HEK293 (cell line): Measurements from ENCODE around the gene B4GAT1.
A peak's percentile ranks its signal among the peaks of the same experiment; 100 is the strongest.

Source experiments
- ATF2 ChIP-seq: fragments of 450-650 bp; formaldehyde crosslinking; IDR thresholded peaks from 2 replicates; pipeline ENCODE4 v1.5.1; 2016; ENCODE audit warnings: missing biosample characterization, missing genetic modification characterization, low read depth
- MYNN ChIP-seq: fragments of 450-650 bp; formaldehyde crosslinking; IDR thresholded peaks from 2 replicates; pipeline ENCODE4 v1.5.1; 2016; ENCODE audit warnings: missing biosample characterization, missing genetic modification characterization, borderline replicate concordance
- REST ChIP-seq: fragments of 450-650 bp; formaldehyde crosslinking; IDR thresholded peaks from 2 replicates; pipeline ENCODE4 v1.5.1; 2016; ENCODE audit warnings: missing biosample characterization, missing genetic modification characterization
- ZBTB7A ChIP-seq: fragments of 450-650 bp; formaldehyde crosslinking; IDR thresholded peaks from 2 replicates; pipeline ENCODE4 v1.5.1; 2016; ENCODE audit warnings: low read depth, missing biosample characterization, missing genetic modification characterization
- ZNF174 ChIP-seq: fragments of 450-650 bp; formaldehyde crosslinking; IDR thresholded peaks from 2 replicates; pipeline ENCODE4 v1.5.0; 2017; ENCODE audit warnings: missing biosample characterization, mild to moderate bottlenecking, missing genetic modification characterization
- ZNF175 ChIP-seq: fragments of 450-650 bp; formaldehyde crosslinking; IDR thresholded peaks from 2 replicates; pipeline ENCODE4 v1.5.1; 2016; ENCODE audit warnings: missing biosample characterization, missing genetic modification characterization
- ZNF19 ChIP-seq: fragments of 450-650 bp; formaldehyde crosslinking; IDR thresholded peaks from 2 replicates; pipeline ENCODE4; 2016; ENCODE audit warnings: missing biosample characterization, missing genetic modification characterization, low read depth
- ZNF221 ChIP-seq: fragments of 450-650 bp; formaldehyde crosslinking; IDR thresholded peaks from 2 replicates; pipeline ENCODE4 v1.5.1; 2017; ENCODE audit warnings: missing biosample characterization, missing genetic modification characterization, borderline replicate concordance
- ZNF248 ChIP-seq: fragments of 450-650 bp; formaldehyde crosslinking; IDR thresholded peaks from 2 replicates; pipeline ENCODE4 v1.5.1; 2017; ENCODE audit warnings: missing biosample characterization, missing genetic modification characterization
- ZNF354C ChIP-seq: fragments of 450-650 bp; formaldehyde crosslinking; IDR thresholded peaks from 2 replicates; pipeline ENCODE4 v1.5.1; 2016; ENCODE audit warnings: missing biosample characterization, missing genetic modification characterization, low read depth, borderline replicate concordance
- ZNF394 ChIP-seq: fragments of 450-650 bp; formaldehyde crosslinking; IDR thresholded peaks from 2 replicates; pipeline ENCODE4 v1.5.1; 2016; ENCODE audit warnings: missing biosample characterization, missing genetic modification characterization, mild to moderate bottlenecking, moderate library complexity, borderline replicate concordance
- ZNF596 ChIP-seq: fragments of 450-650 bp; IDR thresholded peaks from 2 replicates; pipeline ENCODE4 v1.5.0; 2018; ENCODE audit warnings: missing biosample characterization, mild to moderate bottlenecking, missing genetic modification characterization, moderate library complexity
- ZNF776 ChIP-seq: fragments of 450-650 bp; formaldehyde crosslinking; IDR thresholded peaks from 2 replicates; pipeline ENCODE4 v1.5.0; 2017; ENCODE audit warnings: missing biosample characterization, missing genetic modification characterization, borderline replicate concordance
- ZNF791 ChIP-seq: fragments of 450-650 bp; formaldehyde crosslinking; IDR thresholded peaks from 2 replicates; pipeline ENCODE4 v1.5.1; 2016; ENCODE audit warnings: missing biosample characterization, missing genetic modification characterization
- ZXDB ChIP-seq: fragments of 450-650 bp; formaldehyde crosslinking; IDR thresholded peaks from 2 replicates; pipeline ENCODE4 v1.5.1; 2016; ENCODE audit warnings: missing biosample characterization, missing genetic modification characterization
- TF ChIP-seq, protein P1 (sequence below): fragments of 450-650 bp; formaldehyde crosslinking; IDR thresholded peaks from 2 replicates; pipeline ENCODE4 v1.5.1; 2016; ENCODE audit warnings: missing biosample characterization, missing genetic modification characterization, borderline replicate concordance
- TF ChIP-seq, protein P2 (sequence below): fragments of 450-650 bp; formaldehyde crosslinking; IDR thresholded peaks from 2 replicates; pipeline ENCODE4 v1.5.1; 2016; ENCODE audit warnings: missing biosample characterization, missing genetic modification characterization
- TF ChIP-seq, protein P3 (sequence below): fragments of 450-650 bp; IDR thresholded peaks from 2 replicates; pipeline ENCODE4 v1.5.1; 2018; ENCODE audit warnings: missing biosample characterization, missing genetic modification characterization
- TF ChIP-seq, protein P4 (sequence below): fragments of 450-650 bp; formaldehyde crosslinking; IDR thresholded peaks from 2 replicates; pipeline ENCODE4 v1.5.1; 2016; ENCODE audit warnings: missing biosample characterization, missing genetic modification characterization

Gene B4GAT1

GRCh38 chr11:66344550-66345315, 2.7 kb downstream of the B4GAT1 start, which contains the start of gene BRMS1 (continued):
- TF ChIP-seq, protein P1, sequence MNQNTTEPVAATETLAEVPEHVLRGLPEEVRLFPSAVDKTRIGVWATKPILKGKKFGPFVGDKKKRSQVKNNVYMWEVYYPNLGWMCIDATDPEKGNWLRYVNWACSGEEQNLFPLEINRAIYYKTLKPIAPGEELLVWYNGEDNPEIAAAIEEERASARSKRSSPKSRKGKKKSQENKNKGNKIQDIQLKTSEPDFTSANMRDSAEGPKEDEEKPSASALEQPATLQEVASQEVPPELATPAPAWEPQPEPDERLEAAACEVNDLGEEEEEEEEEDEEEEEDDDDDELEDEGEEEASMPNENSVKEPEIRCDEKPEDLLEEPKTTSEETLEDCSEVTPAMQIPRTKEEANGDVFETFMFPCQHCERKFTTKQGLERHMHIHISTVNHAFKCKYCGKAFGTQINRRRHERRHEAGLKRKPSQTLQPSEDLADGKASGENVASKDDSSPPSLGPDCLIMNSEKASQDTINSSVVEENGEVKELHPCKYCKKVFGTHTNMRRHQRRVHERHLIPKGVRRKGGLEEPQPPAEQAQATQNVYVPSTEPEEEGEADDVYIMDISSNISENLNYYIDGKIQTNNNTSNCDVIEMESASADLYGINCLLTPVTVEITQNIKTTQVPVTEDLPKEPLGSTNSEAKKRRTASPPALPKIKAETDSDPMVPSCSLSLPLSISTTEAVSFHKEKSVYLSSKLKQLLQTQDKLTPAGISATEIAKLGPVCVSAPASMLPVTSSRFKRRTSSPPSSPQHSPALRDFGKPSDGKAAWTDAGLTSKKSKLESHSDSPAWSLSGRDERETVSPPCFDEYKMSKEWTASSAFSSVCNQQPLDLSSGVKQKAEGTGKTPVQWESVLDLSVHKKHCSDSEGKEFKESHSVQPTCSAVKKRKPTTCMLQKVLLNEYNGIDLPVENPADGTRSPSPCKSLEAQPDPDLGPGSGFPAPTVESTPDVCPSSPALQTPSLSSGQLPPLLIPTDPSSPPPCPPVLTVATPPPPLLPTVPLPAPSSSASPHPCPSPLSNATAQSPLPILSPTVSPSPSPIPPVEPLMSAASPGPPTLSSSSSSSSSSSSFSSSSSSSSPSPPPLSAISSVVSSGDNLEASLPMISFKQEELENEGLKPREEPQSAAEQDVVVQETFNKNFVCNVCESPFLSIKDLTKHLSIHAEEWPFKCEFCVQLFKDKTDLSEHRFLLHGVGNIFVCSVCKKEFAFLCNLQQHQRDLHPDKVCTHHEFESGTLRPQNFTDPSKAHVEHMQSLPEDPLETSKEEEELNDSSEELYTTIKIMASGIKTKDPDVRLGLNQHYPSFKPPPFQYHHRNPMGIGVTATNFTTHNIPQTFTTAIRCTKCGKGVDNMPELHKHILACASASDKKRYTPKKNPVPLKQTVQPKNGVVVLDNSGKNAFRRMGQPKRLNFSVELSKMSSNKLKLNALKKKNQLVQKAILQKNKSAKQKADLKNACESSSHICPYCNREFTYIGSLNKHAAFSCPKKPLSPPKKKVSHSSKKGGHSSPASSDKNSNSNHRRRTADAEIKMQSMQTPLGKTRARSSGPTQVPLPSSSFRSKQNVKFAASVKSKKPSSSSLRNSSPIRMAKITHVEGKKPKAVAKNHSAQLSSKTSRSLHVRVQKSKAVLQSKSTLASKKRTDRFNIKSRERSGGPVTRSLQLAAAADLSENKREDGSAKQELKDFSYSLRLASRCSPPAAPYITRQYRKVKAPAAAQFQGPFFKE (tag by site-specific recombination), result no peak
- TF ChIP-seq ZNF175 (tag by site-specific recombination) (no peak), ZNF354C (no peak), ZXDB (peak; percentile 66), ZNF248 (tag by site-specific recombination) (no peak), ZNF791 (no peak), MYNN (no peak), ZNF596 (tag by site-specific recombination) (no peak), ATF2 (tag by site-specific recombination) (0 out of 2 replicates have a peak, but pooled peaks have one; percentile 9), ZBTB7A (no peak), ZNF174 (tag by site-specific recombination) (no peak), ZNF776 (tag by site-specific recombination) (no peak), REST (tag by site-specific recombination) (no peak), ZNF221 (no peak), ZNF394 (tag by site-specific recombination) (no peak; the same call in none of the 2 replicates), ZNF19 (no peak)
- TF ChIP-seq, protein P2, sequence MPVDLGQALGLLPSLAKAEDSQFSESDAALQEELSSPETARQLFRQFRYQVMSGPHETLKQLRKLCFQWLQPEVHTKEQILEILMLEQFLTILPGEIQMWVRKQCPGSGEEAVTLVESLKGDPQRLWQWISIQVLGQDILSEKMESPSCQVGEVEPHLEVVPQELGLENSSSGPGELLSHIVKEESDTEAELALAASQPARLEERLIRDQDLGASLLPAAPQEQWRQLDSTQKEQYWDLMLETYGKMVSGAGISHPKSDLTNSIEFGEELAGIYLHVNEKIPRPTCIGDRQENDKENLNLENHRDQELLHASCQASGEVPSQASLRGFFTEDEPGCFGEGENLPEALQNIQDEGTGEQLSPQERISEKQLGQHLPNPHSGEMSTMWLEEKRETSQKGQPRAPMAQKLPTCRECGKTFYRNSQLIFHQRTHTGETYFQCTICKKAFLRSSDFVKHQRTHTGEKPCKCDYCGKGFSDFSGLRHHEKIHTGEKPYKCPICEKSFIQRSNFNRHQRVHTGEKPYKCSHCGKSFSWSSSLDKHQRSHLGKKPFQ (tag by site-specific recombination), result no peak; the same call in 1 of the 2 replicates
- TF ChIP-seq, protein P3, sequence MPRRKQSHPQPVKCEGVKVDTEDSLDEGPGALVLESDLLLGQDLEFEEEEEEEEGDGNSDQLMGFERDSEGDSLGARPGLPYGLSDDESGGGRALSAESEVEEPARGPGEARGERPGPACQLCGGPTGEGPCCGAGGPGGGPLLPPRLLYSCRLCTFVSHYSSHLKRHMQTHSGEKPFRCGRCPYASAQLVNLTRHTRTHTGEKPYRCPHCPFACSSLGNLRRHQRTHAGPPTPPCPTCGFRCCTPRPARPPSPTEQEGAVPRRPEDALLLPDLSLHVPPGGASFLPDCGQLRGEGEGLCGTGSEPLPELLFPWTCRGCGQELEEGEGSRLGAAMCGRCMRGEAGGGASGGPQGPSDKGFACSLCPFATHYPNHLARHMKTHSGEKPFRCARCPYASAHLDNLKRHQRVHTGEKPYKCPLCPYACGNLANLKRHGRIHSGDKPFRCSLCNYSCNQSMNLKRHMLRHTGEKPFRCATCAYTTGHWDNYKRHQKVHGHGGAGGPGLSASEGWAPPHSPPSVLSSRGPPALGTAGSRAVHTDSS (tag by site-specific recombination), result no peak
- TF ChIP-seq, protein P4, sequence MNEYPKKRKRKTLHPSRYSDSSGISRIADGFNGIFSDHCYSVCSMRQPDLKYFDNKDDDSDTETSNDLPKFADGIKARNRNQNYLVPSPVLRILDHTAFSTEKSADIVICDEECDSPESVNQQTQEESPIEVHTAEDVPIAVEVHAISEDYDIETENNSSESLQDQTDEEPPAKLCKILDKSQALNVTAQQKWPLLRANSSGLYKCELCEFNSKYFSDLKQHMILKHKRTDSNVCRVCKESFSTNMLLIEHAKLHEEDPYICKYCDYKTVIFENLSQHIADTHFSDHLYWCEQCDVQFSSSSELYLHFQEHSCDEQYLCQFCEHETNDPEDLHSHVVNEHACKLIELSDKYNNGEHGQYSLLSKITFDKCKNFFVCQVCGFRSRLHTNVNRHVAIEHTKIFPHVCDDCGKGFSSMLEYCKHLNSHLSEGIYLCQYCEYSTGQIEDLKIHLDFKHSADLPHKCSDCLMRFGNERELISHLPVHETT (tag by site-specific recombination), result peak; percentile 69; the same call in 1 of the 2 replicates
